HG03565 (cell line): Measurements from ENCODE around the gene ARHGEF7.

ENCODE experiments used
- ATAC-seq: cut with Tn5 transposase; IDR thresholded peaks from one replicate; pipeline ENCODE4 v1.9.1; 2021; ENCODE audit warnings: mild to moderate bottlenecking, moderate library complexity; ENCODE audit not compliant: unreplicated experiment

The ARHGEF7 gene

DNA sequence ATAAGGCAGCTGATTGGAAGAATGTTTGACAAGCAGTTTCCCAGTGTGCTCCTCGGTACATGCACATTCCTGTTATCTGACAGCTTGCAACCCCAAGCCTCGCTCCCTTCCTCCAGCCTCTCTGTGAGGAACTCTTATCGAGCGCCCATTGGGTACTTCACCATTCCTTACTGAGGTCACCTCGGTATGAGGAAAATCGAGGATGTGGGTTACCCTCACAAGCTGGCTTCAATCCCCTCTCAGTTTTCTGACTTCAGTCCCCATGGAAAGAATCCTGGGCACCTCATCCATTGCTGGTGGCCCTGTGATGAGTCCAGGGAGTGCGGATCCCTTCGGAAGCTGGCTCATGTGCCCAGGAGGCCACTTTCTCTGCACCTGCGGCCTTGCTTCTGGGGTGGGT, 222.6 kb downstream of the ARHGEF7 start:
- no peak for ATAC-seq

DNA sequence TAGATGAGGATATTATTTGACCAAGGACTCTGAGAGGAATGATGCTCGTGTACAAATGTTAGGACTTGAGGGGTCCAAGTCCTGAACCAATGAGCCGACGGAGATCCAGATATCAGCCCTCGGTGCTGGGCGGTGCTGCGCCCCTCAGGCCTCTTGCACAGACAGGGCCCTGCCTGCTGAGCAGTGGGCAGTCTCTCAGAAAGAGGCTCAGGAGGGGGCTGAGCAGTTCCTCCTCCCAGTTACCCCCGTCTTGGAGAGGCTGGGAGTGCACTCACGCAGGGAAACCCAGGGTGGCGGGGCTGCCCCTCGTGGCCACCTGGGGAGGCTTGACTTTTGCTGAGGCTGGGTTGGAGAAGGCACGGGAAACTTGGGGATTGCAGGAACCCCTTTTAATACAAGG, 223.7 kb downstream of the ARHGEF7 start:
- ATAC-seq = no peak

DNA sequence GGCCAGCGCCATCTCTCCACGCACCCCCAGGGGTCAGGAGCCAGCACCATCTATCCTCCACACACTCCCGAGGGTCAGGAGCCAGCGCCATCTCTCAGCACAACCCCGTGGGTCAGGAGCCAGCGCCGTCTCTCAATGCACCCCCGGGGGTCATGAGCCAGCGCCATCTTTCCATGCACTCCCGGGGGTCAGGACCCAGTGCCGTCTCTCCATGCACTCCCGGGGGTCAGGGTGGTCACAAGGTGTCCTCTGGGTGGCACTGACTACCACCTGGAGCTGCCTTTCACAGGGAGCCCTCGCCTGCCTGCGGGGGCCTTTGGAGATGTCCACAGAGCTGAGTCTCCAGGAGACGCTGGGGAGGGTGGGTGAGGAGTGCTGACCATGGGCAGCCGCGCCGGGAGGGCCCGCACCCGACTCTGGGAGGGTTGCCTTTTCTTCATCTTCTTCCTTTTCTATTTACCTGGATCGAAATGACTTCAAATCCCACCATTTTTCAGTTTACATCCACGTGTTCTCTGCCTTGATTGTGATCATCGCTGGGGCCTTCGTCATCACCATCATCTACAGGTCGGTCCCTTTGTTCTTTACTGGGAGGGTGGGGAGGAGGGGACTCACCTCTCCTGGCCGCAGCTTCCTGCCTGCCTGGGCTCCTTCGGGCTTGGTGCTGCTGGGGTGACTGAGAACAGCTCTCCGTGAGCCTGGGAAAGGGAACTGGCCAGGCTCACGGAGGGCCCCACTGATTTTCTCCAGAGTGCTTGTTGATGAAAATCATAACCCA, 224.4 kb downstream of the ARHGEF7 start:
- ATAC-seq = no peak

DNA sequence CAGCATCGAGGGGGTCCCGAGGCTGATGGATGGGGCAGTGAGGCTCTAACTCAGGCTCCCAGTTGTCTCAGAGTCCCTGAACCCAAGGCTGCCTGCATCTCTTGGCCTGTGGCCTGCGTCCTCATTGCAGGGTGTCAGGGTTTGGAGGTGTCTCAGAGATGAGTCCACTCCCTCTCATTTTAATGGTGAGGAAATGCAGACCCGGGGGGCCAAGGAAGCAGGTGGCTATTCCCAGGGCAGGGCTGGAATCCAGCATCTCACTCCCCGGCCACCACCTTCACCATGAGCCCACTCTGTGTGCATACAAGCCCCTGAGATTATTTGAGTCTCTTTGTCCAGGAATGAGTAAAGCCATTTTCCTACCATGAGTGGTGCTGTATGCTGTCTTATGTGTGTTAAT, 226.8 kb downstream of the ARHGEF7 start:
- ATAC-seq = no peak

DNA sequence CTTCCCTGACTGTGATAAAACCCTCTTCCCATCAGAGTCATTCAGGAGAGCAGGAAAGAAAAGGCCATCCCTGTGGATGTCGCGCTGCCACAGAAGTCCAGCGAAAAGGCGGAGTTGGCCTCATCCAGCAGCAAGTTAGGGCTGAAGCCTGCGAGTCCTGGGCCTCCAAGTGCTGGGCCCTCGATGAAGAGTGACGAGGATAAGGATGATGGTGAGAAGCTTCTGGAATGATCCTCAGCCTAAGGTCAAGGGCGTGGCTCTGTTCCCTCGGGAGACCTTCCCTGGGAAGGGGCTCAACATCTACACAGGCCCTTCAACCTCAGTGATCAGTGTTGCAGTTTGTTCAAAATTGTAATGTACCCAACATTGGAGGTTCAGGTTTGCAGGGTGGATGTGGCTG, 227.6 kb downstream of the ARHGEF7 start:
- ATAC-seq = no peak

DNA sequence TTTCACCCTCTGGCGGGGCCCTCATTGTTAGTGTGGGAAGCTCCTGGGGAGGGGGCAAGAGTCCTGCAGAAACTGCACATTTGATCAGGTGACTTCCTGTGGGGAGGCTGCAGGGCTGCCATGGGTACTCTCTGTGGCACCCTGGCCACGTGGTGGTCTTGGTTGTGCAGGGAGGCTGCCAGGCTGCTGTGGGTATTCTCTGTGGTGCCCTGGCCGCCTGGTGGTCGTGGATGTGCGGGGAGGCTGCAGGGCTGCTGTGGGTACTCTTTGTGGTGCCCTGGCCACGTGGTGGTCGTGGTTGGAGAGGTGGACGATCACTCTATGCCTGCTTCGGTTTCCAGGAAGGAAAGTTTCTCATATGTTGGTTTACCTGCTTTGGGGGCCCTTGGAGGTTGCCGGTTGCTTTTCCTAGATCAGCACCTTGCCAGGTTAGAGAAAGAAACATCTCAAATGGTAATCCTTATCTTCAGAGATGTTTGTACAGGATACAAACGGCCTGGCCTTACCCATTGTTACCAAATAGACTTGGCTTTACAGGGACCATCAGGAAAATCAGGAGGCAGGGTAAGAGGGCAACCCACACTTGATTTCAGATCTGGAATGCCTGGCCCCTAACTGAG, 228.2 kb downstream of the ARHGEF7 start:
- ATAC-seq = no peak

DNA sequence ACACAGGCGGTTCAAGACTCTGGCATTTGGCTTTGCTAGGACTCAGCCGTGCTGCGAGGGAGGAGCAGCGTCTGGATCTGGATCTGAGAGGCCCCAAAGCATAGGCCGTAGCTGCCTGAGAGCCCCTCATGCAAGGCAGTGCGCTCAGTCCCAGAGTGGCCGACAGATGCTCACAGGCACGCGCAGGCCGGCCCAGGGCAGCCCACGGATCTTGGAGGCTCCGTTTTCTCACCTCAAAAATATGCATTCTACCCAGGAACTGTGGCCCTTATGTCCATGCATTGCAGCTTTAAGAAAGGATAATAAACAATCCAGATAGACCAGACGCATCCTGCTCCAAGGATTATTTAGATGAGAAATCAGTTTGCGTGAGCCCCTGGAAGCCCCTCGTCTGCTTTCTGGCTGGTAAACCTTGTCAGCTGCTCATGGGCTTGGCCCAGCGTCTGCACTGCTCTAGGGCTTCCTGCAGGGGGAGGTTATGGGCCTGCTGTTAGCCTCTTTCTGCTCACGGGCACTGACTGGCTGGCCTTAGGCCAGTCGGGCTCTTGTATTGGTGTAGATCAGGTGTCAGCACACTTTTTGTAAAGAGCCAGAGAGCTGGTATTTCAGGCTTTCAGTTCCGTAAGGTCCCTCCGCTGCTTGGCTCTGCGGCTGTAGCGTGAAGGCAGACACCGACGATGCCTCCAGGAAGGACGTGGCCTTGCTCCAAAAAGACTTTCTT, 229.5 kb downstream of the ARHGEF7 start:
- no peak for ATAC-seq

DNA sequence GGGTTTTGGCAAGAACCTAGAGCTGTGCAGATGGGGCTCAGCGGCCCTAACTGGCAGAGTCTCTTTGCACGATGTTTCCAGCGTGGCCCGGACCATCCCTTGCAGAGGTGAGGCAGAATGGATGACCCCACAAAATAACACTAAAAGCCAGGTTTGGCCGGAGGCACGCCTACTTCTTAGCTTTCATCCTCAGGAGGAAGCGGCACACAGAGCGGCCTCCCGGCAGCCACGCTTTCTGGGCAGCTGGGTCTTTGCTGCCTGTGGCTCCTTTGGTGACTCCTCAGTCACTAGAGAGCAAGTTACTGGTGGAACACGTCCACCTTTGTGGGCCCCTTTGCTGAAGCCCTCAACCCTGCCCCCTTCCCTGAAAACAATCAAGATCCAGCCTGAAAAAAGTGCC, 230.6 kb downstream of the ARHGEF7 start:
- no peak for ATAC-seq

DNA sequence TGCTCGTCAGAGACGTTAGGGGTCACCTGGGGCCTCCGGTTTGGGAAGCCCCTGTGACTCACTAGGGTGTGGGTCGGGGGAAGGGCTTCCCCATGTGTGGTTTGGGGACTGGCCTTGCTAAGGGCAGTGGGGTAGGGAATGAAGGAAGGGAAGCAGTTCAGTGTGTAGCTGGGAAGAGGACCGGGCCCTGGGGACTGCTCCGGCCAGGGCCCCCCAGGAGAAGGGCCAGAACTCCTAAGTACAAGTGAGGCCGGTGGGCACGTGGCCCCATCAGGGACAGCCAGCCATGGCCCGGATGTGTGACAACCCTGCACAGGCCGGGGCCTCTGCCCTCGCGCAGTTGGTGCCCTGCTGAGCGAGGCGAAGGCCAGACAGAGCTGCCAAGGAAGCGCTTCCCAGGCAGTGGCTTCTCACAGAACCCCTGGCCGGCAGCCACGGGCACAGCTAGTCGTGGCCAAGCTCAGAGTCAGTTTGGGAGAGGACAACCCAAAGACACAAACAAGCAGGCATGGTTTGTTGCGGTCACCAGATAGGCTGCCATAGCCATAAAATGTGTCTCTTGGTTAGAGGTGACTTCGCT, 231.1 kb downstream of the ARHGEF7 start:
- ATAC-seq = no peak

DNA sequence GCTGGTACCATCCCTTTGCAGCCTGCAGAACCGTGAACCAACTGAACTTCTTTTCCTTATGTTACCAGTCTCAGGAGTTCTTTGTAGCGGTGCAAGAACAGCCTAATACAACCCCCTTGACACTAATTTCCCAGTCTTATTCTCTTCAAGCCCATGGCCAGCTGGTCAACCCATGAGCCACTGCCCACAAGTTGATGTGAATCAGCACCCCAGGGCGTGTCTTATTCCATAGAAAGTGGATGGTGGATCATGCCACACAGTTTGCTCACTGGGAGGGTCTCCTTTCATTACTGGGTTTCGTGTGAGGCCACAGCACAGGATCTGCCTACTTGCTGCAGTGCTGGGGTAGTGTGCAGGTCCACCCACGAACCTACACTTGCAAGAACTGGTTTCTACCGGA, 232.3 kb downstream of the ARHGEF7 start:
- ATAC-seq = no peak

DNA sequence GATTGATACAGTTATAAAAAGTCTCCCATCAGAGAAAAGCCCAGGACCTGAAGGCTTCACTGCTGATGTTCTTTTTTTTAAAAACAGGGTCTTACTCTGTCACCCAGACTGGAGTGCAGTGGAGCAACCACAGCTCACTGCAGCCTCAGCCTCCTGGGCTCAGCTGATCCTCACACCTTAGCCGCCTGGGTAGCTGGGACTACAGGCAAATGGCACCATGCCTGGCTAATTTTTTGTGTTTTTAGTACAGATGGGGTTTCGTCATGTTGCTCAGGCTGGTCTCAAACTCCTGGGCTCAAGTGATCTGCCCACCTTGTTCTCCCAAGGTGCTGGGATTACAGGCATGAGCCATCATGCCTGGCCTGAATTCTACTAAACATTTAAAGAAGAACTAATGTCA, 238.4 kb downstream of the ARHGEF7 start:
- ATAC-seq = no peak

DNA sequence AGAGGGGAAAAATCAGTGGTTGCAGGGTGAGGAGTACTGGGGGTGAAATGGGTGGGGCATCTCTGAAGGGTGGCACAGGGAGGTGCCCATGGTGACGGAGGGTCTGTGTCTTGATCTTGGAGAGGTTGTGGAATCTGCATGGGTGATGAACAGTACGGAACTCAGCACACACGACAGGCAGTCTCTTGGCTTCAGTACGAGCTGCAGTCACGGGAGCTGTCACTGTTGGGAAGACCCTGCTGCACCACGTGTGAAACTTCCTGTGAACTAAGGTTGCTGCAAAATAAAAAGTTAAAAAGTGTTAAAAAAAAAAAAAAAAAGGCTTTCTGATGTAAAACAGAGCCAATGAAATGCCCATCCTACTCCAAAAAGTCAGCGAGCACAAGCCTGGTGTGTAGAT, 239.7 kb downstream of the ARHGEF7 start:
- ATAC-seq = no peak
